PC-3 (cell line): ENCODE results near the gene TTYH2. TPM values are rescaled to one million over a fixed set of nuclear protein-coding genes. Genes with fewer than 3 reads are reported as not detected.

Source experiments
- ATAC-seq: fragments of 200-7000 bp; cut with Tn5 transposase; 2 replicates; pipeline ENCODE4 v1.9.1; 2020; ENCODE audit warnings: mild to moderate bottlenecking, moderate library complexity
- BruUV-seq: library from RNA; stranded (reverse); fragments of 400-500 nt; replicated peaks from 2 replicates; lab custom pipeline; 2021; lab: Mats Ljungman, UMichigan
- CTCF ChIA-PET: fragments of 300-600 bp; sonication (Branson Sonifier 250); formaldehyde crosslinking; loops from one replicate; lab custom pipeline; 2022; ENCODE audit warnings: antibody characterized with exemption; lab: Charles Lee
- POLR2A ChIA-PET: fragments of 300-600 bp; sonication (Branson Sonifier 250); formaldehyde crosslinking; loops from one replicate; lab custom pipeline; 2022; ENCODE audit warnings: antibody characterized with exemption; ENCODE audit not compliant: unreplicated experiment; lab: Charles Lee
- DNase-seq: peaks from one replicate; pipeline ENCODE4 v3.0.0-alpha.2; 2015
- H2AFZ ChIP-seq: fragments of 300-600 bp; sonication (generic); 2 replicates; pipeline ENCODE4 v1.6.0; 2016; ENCODE audit warnings: antibody characterized with exemption, low read length
- H3F3A ChIP-seq: fragments of 300-600 bp; sonication (generic); one replicate; pipeline ENCODE4 v1.6.0; 2017; ENCODE audit warnings: antibody characterized with exemption, low read length, control low read depth, mild to moderate bottlenecking; ENCODE audit not compliant: unreplicated experiment
- H3K27ac ChIP-seq: fragments of 300-600 bp; sonication (generic); 2 replicates; pipeline ENCODE4 v1.5.1; 2016; ENCODE audit warnings: mild to moderate bottlenecking, low read length
- H3K27me3 ChIP-seq: fragments of 300-600 bp; sonication (generic); 2 replicates; pipeline ENCODE4 v1.6.1; 2016; ENCODE audit warnings: low read length, mixed read lengths
- H3K36me3 ChIP-seq: fragments of 300-600 bp; sonication (generic); 2 replicates; pipeline ENCODE4 v1.6.1; 2016; ENCODE audit warnings: low read depth, mixed run types, low read length, mixed read lengths
- H3K4me1 ChIP-seq: fragments of 300-600 bp; sonication (generic); 2 replicates; pipeline ENCODE4 v1.5.1; 2016; ENCODE audit warnings: low read length; ENCODE audit not compliant: insufficient read depth
- H3K4me2 ChIP-seq: fragments of 300-600 bp; sonication (generic); 2 replicates; pipeline ENCODE4 v1.6.0; 2016; ENCODE audit warnings: low read length
- H3K4me3 ChIP-seq: fragments of 300-600 bp; sonication (generic); 2 replicates; pipeline ENCODE4 v1.5.1; 2016; ENCODE audit warnings: mild to moderate bottlenecking, low read length, mixed read lengths
- H3K79me2 ChIP-seq: fragments of 300-600 bp; sonication (generic); 2 replicates; pipeline ENCODE4 v1.6.1; 2017; ENCODE audit warnings: low read length, mixed read lengths
- H3K9ac ChIP-seq: fragments of 300-600 bp; sonication (generic); 2 replicates; pipeline ENCODE4 v1.6.0; 2016; ENCODE audit warnings: mild to moderate bottlenecking, low read length
- H3K9me2 ChIP-seq: fragments of 300-600 bp; sonication (generic); replicated peaks from 2 replicates; pipeline ENCODE4 v1.6.1; 2016; ENCODE audit warnings: mixed run types, low read length, mixed read lengths
- H3K9me3 ChIP-seq: fragments of 300-600 bp; sonication (generic); 2 replicates; pipeline ENCODE4 v1.6.1; 2016; ENCODE audit warnings: low read length, mixed read lengths
- H4K20me1 ChIP-seq: fragments of 300-600 bp; sonication (generic); 2 replicates; pipeline ENCODE4 v1.6.1; 2016; ENCODE audit warnings: low read length, mixed read lengths
- CTCF ChIP-seq: fragments of 300-600 bp; sonication (generic); conservative IDR thresholded peaks from 2 replicates; pipeline ENCODE4 v1.5.1; 2017; ENCODE audit warnings: antibody characterized with exemption, low read depth, mild to moderate bottlenecking, low read length
- EZH2 ChIP-seq: fragments of 300-600 bp; sonication (generic); IDR thresholded peaks from one replicate; pipeline ENCODE4 v1.6.1; 2017; ENCODE audit warnings: antibody characterized with exemption, mild to moderate bottlenecking, low read length; ENCODE audit not compliant: unreplicated experiment
- EZH2phosphoT487 ChIP-seq: fragments of 300-600 bp; sonication (generic); IDR thresholded peaks from 2 replicates; pipeline ENCODE4 v1.6.1; 2018; ENCODE audit warnings: mild to moderate bottlenecking, antibody characterized with exemption, low read length, borderline replicate concordance
- intact Hi-C: fragments of 100-400 bp; cut with micrococcal nuclease; formaldehyde crosslinking; loops from 2 replicates; pipeline ENCODE4 v1.9.0; 2023
- total RNA-seq: library from RNA; depleted of rRNA; stranded (reverse); fragments of >200 nt; gene quantifications from 2 replicates; pipeline ENCODE4 v1.2.3, GENCODE V29; 2014

TTYH2 gene
- total RNA-seq, 1 experiment from 2014 or later: 17.6 TPM

- POLR2A ChIA-PET: no interaction called here
- TF ChIP-seq CTCF: no peak
- no peak for TF ChIP-seq EZH2
- TF ChIP-seq EZH2phosphoT487: no peak
- H3K36me3 ChIP-seq: peaks cover 58% of the 10 kb centered on the region
- H3K79me2 ChIP-seq: peaks cover 50% of the 10 kb centered on the region
- BruUV-seq: no TSS peak
- peak overlapping the region; percentile 96 for H3K4me3 ChIP-seq
- H3K9me3 ChIP-seq: no peaks in the 10 kb centered on the region
- H2AFZ ChIP-seq: no peak overlapping the region
- H3K27ac ChIP-seq: no peak overlapping the region
- peak overlapping the region; percentile 88 for H3K4me2 ChIP-seq
- peaks cover 13% of the 10 kb centered on the region for H3F3A ChIP-seq
- H3K4me1 ChIP-seq: peaks cover 32% of the 10 kb centered on the region
- DNase-seq: no peak
- CTCF ChIA-PET: no interaction called here
- H3K27me3 ChIP-seq: peaks cover 29% of the 10 kb centered on the region
- ATAC-seq: no peak
- H3K9ac ChIP-seq: no peak overlapping the region
- intact Hi-C loops: loop anchor here (10.0 kb wide), 1 partner anchor 900 kb away; no protein-coding TSS in a partner anchor
- H4K20me1 ChIP-seq: peaks cover 56% of the 10 kb centered on the region
- H3K9me2 ChIP-seq: no peaks in the 10 kb centered on the region
These were observed 8.1 kb upstream of the TTYH2 start for GRCh38 chr17:74205274-74205673.

GRCh38 chr17:74206332-74206818, 7.0 kb upstream of the TTYH2 start:
- BruUV-seq: no TSS peak
- peaks cover 18% of the 10 kb centered on the region for H3K27me3 ChIP-seq
- no peak for ATAC-seq
- H3K9ac ChIP-seq: no peak overlapping the region
- no peak for DNase-seq
- no peaks in the 10 kb centered on the region for H3K9me3 ChIP-seq
- peaks cover 64% of the 10 kb centered on the region for H4K20me1 ChIP-seq
- H3K4me1 ChIP-seq: peaks cover 43% of the 10 kb centered on the region
- POLR2A ChIA-PET: interaction anchor here (0.6 kb wide), 1 partner anchor 203 kb away, joined by 3 read pairs; no protein-coding TSS in a partner anchor
- H3K36me3 ChIP-seq: peaks cover 65% of the 10 kb centered on the region
- H3K4me2 ChIP-seq: peak overlapping the region; percentile 88
- no peak overlapping the region for H3K27ac ChIP-seq
- intact Hi-C loops: loop anchor here (10.0 kb wide), 1 partner anchor 902 kb away; no protein-coding TSS in a partner anchor
- CTCF ChIA-PET: no interaction called here
- TF ChIP-seq EZH2phosphoT487 (no peak), EZH2 (no peak), CTCF (no peak)
- no peak overlapping the region for H2AFZ ChIP-seq
- peaks cover 50% of the 10 kb centered on the region for H3K79me2 ChIP-seq
- peak overlapping the region; percentile 96; the same call in 1 of the 2 replicates for H3K4me3 ChIP-seq
- no peaks in the 10 kb centered on the region for H3K9me2 ChIP-seq
- peaks cover 20% of the 10 kb centered on the region for H3F3A ChIP-seq
